ENCODE measurements around the gene LCMT2. TPM values are rescaled to one million over a fixed set of nuclear protein-coding genes. Genes with fewer than 3 reads are reported as not detected.
"Not testable (repeated sequence)": the region's sequence is repeated elsewhere in the genome, so short reads cannot be mapped to it uniquely, and the experiment has no call there.

The LCMT2 gene
- total RNA-seq, 1 donor from 2014 or later: 8.3 TPM

DNA sequence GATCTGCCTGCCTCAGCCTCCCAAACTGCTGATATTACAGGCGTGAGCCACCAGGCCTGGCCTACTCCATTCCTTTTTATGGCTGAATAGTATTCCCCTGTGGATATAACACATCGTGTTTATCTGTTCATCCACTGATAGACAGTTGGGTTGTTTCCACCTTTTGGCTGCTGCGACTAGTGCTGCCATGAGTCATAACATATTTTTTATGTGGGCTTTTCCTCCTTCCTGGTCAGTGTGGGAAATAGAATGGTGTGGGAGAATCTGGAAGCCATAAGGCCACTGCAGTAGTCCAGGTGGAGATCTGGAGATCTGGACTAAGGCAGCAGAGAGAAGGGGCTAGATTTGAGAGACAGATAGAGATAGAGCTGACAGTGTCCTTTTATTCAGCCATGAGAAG is 16.2 kb downstream of the LCMT2 start:
- DNase-seq: no peak

DNA sequence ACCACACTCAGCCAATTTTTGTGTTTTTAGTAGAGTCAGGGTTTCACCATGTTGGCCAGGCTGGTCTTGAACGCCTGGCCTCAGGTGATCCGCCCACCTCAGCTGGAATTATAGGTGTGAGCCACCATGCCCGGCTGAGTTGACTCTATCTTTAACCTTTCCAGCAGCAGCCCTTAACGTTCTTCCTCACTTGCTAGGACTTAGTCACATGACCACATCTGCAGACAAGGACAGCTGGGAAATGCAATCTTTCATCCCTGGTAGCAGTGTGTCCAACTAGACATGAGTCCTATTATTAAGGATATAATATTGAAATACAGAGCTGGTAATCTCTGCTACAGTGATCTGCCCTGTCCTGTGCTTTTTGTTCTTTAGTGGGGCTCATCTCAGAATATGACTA is 18.0 kb downstream of the LCMT2 start:
- no peak for DNase-seq

DNA sequence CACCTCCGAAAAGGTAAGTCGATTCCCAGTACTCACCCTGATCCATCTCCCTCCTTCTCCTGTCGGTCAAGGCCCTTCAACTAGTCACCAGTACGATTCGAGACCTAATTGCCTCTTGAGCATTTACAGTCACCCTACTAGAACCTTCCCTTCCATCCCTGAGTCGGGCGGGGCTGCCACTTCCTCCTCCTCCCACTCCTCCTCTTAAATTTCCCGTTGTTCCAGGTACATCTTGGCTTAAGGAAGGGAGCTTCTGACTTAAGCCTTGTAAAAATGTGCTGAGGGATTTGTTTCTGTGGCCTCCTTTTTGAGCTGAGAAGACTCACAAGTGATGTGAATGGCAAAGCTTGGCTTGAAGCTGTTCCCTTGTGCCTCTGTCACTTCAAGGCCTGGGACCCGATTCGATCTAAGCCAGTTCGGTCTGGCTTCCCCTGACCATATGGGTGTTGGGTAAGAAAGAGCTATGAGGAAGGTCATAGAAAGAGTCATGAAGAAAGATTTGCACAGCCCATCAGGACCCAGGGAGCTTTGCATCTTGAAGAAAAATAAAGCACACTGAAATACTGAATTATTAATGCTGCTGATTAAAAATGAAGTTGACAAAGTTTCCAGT is 28.1 kb downstream of the LCMT2 start, which contains the start of gene TGM7:
Gene TGM7, minus strand, starts transcription at position 51 of the 613 bp plus-strand sequence.
- DNase-seq: no peak

DNA sequence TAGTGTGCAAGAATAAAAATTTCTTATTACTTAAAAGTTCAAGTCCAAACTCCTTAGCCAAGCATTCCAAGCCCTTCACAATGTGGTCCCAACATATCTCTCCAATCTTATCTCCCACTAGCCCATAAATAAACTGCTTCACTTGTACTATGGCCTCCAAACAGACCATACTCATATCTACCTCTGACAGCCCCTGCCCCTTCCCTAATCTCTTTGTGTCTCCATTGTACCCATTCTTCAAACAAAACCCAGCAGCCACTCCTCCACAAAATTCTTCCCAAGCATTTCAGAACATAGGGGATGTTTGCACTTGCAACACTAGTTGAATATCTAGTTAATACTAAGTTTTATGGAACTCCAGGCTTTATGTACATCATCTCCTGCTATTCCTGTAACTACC is 30.5 kb downstream of the LCMT2 start:
- DNase-seq: no peak

DNA sequence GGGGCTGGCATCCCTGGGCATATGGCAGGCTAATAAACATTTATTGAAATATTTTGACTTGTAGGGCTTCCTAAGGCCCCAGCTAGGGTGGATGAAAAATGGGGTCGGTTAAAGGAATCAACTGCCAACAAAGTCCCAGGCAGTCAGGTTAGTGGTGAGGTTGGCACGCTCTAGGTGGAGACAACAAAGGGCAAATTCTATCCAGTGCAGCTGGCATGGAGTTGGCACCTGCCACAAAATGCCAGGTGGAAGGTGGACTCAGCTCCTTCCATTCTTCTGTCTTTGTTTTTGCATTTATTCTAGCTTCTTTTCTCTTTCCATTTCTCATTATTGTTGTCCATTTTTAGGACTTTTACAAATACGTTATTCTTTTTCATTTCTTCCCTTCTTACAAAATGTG is 31.0 kb downstream of the LCMT2 start:
- DNase-seq: no peak

DNA sequence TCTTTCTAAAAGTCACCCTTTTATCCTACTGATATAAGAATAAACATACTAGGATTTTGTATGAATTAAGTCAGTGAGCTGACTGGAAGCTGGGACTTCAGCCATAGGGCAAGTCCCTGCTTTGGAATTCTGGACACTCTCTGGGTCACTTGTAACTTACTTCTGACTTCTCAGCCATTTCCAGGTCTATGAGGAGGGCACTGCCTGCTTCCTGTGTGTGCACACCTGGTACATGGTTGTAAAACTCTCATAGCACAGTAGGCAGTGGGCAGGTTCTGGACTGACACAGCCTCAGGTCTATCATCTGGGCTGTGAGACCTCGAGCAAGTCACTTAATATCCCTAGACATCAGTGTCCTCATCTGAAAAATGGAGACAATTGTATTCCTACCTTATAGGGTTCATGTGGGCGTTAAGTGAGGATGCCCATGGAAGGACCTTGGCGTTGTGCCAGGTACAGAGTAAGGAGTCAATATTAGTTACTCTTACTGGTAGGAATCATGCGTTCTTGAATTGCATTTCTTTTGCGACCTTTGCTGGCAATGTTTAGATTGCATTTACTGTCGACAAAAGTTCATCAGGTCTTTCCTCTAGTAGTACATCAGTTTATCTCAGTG is 36.2 kb downstream of the LCMT2 start:
- no peak for DNase-seq

DNA sequence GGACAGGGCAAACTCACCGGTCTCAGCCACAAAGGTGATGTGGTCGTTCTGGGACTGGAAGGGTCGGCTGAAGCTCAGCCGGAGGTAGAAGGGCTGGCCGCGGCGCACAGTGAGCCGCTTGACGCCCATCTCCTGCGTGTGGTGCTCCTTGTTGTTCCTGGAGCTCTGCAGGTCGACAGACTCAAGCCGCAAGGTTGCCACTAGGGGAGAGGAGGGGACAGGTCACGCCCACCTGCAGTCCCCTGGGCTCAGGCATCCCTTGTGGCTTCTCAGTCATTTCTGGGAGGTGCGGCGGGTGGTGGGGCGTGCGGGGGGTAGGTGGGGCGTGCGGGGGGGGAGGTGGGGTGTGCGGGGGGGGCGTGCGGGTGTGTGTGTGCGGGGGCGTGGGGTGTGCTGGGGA is 36.9 kb downstream of the LCMT2 start:
- DNase-seq: no peak

DNA sequence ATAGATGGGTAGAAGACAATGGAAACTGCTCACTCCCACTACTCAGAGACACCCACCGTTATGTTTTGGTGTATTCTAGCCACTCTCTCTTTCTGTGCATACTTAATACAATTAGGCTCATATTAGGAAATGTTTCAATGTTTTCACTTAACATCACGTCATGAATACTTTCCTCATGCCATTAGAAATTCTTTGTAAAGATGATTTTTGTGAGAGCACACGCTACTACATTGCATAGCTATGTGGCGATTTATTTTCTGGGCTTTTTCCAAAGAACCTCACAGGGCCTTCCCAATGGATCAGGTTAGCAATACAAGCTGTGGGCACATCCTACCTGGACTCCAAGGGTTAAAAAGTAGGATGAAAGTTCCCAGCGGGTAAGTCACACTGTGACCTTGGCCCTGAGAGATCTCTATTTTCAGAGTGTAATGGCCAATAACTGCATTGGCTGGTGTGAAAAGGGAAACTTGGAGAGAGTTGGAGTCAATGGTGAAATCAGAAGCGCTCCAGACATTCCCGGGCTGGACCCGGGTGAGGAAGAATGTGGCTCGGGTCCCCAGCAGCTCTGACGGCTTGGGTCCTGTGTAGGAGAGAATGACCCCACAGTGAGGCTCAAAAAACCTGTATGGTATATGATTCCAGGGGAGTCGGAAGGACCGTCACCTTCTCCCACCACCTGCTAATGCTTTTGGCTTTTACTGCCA is 37.8 kb downstream of the LCMT2 start:
- DNase-seq: no peak

DNA sequence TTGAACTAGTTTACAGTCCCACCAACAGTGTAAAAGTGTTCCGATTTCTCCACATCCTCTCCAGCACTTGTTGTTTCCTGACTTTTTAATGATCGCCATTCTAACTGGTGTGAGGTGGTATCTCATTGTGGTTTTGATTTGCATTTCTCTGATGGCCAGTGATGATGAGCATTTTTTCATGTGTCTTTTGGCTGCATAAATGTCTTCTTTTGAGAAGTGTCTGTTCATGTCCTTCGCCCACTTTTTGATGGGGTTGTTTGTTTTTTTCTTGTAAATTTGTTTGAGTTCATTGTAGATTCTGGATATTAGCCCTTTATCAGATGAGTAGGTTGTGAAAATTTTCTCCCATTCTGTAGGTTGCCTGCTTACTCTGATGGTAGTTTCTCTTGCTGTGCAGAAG is 40.7 kb downstream of the LCMT2 start:
- not testable (repeated sequence) for DNase-seq

DNA sequence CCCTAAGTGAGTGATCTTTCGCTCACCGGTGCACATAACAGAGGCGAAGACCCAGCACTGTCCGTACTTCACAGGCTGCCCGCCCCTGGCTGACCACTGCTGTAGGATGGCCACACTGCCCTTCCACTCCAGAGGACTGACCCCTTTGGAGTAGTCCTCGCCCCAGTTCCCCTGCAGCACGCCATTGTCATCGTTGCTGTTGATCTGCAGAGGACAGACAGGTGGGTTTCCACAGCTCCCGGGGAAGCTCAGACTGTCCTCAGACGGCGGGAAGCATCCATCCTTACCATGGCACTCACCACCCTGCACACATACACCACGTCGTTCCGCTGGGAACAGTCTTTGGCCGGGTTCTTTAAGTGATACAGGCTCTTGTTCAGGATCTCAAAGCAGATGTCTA is 43.1 kb downstream of the LCMT2 start:
- no peak for DNase-seq

DNA sequence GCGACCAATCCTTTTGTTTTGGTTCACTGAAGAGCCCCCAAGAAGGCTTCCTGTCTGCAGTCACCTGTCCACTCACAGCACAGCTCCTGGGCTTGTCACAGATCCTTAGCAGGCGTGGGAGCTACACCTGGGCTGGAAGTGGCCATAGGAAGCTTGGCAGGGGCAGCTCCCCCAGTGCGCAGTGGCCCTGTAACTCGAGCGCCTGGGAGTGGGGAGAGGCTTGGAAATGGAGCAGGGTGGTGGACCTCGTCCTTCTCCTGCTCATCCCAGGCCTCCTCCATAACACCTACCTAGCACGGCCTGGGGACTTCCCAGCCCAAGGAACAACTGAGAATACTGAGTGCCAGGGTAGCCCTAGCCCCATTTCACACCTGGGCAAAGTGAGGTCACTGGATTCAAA is 44.3 kb downstream of the LCMT2 start:
- DNase-seq: no peak

DNA sequence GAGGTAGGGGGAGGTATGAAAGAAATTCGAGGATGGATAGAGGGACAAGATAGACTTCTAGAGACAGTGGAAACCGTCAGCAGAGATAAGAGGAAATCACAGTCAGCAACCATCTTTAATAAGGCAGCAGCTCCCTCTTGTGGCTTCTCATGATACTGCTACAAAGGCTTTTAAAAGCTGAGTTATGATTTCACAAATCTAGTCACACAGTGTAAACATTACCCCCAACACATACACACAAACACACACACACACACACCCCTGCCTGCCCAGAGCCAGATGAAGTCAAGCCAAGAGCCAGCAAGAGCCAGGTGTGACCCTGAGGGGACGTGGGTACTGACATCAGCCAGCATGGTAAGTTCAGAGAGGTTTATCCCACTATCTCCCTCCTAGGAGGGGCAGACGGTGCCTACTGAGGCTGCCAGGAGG is 44.8 kb downstream of the LCMT2 start:
- DNase-seq: peak; percentile 75

DNA sequence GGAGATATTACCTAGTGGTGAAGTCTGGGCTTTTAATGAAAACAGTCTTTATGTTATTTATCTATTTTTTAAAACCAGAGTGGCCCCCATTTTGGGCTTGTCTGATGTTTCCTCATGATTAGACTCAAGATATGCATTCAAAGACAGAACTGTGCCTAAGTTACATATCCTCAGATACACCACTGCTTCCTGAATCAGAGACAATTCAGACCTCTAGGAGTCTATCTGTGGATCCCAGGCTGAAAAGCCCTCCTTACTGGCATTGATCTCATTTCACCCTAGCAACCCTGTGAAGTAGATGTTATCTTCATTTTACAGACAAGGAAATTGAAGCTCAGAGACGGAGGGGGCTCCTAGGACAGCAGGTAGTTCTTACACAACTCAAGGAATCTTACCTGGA is 46.8 kb downstream of the LCMT2 start:
- DNase-seq: no peak

DNA sequence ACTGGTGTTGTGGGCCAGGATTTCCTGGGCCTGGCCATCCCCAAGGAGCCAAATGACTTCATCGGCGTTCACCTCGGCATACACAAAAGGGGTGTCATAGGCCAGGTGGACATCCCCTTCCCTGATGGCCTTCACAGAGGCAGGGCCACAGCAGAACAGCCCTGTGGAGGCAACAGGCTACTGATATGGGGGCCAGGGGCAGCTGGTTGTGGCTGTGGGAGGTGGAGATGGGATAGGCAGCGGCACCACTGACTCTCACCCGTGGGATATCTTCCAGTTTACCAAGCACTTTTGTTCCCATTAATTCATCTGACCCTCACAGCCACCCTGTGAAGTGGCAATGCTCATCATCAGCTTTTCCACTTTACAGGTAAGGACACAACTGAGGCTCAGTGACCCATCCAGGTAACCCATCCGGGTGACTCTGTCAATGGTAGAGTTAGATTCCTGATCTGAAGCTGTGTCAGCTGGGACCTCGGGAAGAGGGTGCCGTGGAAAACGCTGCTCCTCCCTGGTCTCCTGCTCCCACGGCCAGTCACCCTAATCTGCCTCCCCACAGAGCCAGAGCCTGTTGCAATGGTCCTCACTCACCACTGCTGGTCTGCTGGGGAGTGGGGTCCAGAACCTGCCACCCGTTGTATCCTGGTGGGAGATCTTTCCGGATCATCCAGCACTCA is 48.3 kb downstream of the LCMT2 start:
- no peak for DNase-seq

DNA sequence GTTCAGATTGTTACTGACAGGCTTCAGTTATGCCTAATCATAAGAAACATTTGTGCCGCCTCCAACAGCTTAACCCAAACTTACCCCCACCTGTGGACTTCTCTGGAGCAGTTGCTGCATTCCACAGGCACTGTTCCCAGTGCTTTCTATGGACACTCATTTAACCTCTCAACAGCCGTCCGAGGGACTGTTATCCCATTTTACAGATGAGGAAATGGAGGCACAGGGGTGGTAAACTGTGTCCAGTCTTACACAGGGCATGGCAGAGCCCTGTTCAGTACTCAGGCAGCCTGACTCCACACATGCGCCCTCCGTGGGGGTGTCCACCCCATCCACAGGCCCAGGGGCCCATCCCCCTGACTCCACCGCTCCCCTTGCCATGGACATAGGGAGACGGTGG is 49.4 kb downstream of the LCMT2 start:
- DNase-seq: no peak

DNA sequence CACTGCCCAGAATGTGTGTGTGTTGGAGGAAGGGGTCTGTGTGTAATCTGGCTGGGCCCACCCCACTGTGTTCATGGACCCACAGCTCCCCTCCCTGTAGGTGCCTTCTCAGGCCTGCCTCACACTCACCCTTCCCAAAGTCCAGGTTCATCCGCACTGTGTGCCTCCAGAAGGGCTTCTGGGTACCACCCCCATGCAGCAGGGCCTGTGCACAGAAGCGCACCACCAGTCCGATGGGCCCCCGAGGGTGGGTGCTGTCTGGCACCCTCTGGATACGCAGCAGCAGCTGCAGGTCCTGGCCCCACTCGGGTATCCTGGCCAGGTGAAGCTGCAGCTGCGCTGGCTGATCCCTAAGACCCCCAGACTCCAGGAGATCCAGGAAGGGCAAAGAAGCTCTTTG is 50.9 kb downstream of the LCMT2 start:
- no peak for DNase-seq

DNA sequence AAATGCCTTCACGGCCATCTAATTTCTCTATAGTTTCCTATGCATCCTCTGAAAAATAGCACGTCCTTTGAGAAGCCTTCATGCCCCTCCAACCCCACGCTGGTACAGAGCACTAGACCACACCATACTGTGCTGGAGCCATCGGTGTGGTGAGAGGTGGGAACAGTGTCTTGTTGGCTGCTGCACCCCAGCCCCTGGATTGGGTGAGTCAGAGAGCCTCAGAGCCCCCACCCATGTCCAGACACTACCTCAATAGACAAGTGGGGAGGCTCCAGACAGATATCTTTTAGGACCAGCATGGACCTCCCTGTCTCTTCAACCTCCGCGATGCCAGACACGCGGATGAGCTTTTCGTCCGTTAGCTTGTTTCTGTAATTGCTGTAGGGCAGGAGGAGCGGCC is 51.5 kb downstream of the LCMT2 start:
- no peak for DNase-seq

DNA sequence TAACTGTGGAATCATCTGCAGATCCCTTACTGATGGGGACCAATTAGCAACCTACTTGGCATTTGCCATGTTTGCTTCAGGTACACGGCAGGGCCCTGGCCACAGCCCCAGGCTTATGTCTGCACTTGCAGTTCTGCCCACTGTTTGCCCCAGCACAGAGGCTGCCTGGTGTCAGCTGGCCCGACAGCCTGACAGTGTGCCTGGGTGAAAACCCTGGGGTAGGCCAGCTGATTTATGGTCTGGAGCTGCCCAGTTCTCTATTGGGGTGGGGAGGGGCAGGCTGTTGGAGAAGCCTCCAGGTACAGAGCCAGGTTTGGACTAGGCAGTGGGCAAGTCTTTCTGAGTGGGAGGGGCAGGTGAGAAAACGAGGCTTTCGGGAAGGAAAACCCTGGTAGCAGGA is 52.5 kb downstream of the LCMT2 start:
- no peak for DNase-seq

DNA sequence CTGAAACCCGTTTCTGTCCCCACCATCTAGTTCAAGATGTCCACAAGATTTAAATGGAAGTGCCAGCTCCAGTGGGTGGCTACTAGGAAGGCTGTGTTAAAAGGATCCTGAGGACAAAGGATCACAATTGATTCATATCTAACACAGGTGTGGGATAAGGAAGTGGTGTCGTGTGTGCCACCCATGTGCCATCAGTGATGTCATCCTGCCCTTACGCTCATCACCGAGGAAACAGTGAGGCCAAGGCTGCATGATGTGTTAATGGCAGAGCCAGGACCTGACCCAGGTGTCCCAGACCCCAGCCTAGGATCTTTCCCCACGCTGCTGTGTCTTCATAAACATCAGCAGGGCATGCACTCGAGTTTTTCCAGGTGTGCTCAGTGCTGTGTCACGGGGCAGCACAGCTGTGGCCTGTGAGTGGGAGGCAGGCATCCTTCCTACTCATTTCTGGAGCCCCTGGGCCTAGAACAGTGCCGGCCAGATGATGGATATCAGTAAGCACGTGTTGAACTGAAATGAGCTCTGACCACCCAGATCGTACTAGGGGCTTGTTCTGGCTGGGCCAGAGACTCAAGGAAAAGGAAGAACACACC is 53.0 kb downstream of the LCMT2 start:
- DNase-seq: no peak

DNA sequence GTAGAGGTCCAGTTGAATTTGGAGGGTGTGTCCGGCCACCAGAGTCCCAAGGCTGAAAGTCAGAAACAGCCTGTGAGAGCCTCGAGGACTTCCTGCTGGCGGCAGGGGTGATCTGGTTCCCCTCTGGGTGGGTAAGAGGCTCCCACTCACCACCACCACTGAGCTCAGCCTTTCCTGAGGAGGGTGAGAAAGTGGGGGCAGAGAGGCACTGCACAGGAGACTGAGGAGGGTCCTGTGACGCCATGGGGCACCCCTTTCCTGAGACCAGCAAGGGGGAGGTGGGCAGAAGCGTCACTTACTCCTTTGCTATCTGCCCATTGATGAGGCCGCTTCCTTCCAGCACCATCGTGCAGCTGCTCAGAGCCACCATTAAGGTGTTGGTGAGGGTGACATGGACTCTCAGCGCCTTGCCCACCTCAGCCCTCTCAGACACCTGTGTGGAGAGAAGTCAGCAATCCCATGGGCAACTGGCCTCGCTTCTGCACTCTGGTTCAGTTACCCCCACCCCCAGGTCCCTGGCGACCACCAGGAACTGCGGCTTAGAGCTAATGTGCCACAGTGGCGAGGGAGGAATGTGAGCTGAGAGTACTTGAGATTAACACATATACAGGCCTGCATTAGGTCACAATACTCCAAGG is 53.7 kb downstream of the LCMT2 start:
- DNase-seq: no peak

DNA sequence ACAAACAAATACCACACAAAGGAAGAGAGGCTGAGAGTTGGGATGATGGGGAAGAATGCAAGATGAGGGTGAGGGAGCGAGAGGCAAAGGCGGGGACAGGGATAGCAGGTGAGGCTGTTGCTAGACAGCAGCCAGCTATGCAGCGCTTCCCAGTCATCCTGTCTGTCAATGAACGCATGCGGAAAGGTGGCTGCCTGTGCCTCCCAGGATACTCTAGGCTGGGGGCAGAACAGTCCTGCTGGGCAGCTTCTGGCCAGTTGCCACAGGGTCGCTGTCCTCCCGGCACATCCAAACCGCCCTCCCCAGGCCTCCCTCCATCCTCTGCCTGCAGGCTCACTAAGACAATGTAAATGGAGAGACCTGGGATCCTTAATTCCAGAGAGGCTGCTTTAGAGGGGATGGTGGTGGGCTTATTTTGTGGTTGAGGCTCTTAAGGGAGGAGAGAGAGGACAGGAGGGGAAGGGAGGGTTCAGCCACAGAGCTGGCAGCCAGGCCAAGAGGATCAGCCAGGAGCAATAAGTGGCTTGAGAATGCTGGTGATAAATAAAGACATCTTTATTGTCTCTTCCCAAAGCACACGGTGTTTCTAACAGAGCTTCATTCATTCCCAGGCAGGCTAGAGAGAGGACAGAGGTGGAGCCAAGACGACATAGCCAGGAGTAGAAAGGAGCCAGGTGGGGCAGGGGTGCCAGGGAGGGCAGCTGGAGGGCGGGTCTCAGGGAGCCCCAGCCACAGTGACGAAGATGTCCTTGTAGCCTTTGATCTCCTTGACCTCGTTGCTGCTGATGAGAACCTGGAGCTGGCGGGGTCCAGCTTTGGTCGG is 54.4 kb downstream of the LCMT2 start:
- no peak for DNase-seq

DNA sequence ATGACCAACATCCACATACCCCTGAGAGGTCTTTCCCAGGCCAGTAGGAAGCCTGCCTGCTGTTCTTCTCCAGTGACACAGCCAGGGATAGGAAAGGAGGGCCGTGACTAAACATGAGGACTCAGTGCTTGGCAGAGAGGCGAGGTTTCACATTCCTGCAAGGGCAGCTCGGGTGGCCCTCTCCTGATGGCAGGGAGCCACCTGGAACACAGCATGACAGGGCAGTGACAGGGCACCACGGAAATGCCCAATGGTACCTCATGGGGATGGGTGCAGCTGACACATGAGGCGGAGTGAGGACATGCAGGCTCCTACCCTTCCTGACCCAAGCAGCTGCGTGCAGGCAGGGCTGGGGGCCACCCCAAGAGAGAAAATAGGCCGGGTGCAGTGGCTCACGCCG is 56.2 kb downstream of the LCMT2 start:
- DNase-seq: no peak

Measured in dermis blood vessel endothelial cell (primary cell).